ENCODE measurements around the gene RHPN2. TPM values are rescaled to one million over a fixed set of nuclear protein-coding genes. Genes with fewer than 3 reads are reported as not detected.

The RHPN2 gene
- total RNA-seq, 1 experiment from 2014 or later = 29.2 TPM

DNA sequence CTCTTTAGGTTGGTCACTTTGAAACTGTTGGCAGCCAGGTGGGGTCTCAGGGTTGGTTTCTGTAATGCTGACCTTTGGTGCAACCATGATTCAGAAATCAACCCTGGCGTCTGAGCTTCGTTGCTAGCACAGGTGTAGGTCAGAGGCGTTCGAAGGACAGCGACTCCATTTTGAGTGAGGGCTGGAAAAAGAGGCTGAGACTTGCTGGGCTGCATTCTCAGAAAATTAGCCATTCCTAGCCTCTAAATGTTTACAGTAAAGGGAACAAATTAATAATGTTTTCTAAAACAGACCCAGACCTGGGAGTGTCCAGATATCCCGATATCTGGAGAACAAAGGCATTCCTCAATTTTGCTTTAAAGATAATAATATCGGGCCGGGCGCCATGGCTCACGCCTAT, 29.2 kb downstream of the RHPN2 start:
- no peak overlapping the region for H2BK15ac ChIP-seq (ENCODE audit: low read depth, low read length)
- H3K18ac ChIP-seq (ENCODE audit: insufficient read length, low read depth, low read length) = no peak overlapping the region
- DNase-seq = no peak
- H4K5ac ChIP-seq (ENCODE audit: insufficient read length, low read depth, low read length) = no peak overlapping the region
- Mint-ChIP-seq H3K36me3 (ENCODE audit: insufficient read depth in 1 of 3, low read depth in 3 of 3) (peaks cover 32 to 46% (median 33%) of the 10 kb centered on the region in 3 experiments), H3K27ac (peak overlapping the region in 1 of 3 experiments; percentile 72; a peak in 1 of 7 replicates), H3K27me3 (ENCODE audit: low read depth) (no peaks in the 10 kb centered on the region), H3K4me1 (peaks cover 29 to 30% of the 10 kb centered on the region in 2 experiments), H3K4me3 (no peak overlapping the region), H3K9me3 (peaks cover 11 to 15% of the 10 kb centered on the region in 2 experiments)
- H2AK5ac ChIP-seq (ENCODE audit: insufficient read length, low read length) = no peak overlapping the region
- no peaks in the 10 kb centered on the region for H3K79me2 ChIP-seq (ENCODE audit: insufficient read depth, low read length)
- H3K27ac ChIP-seq (ENCODE audit: insufficient read length, low read depth, low read length) = no peak overlapping the region
- no peak overlapping the region for H2BK20ac ChIP-seq (ENCODE audit: low read depth, low read length, poor library complexity, severe bottlenecking)
- no peak overlapping the region for H4K8ac ChIP-seq (replicated peaks; ENCODE audit: insufficient read length, low read depth, low read length)
- H3K9me3 ChIP-seq (ENCODE audit: control insufficient read depth, low read depth, low read length) = peaks cover 6% of the 10 kb centered on the region
- no peak overlapping the region for H3K23ac ChIP-seq (ENCODE audit: insufficient read length, low read depth, low read length)
- H3K23me2 ChIP-seq (ENCODE audit: insufficient read length, low read depth, low read length, poor library complexity, severe bottlenecking) = no peaks in the 10 kb centered on the region
- no peak overlapping the region for H3K9ac ChIP-seq (ENCODE audit: extremely low read depth, insufficient read length, low read length)
- peaks cover 2% of the 10 kb centered on the region for H3K79me1 ChIP-seq (ENCODE audit: insufficient read depth, low read depth, low read length, poor library complexity, severe bottlenecking)
- no peak overlapping the region for H2BK12ac ChIP-seq (ENCODE audit: insufficient read length, low read depth, low read length)
- no peak overlapping the region for H3K14ac ChIP-seq (ENCODE audit: insufficient read depth, low read length)
- no peak overlapping the region for H2BK5ac ChIP-seq (ENCODE audit: insufficient read length, low read length)
- no peak overlapping the region for H2AFZ ChIP-seq (ENCODE audit: low read length)
- H3K4ac ChIP-seq (ENCODE audit: low read depth, low read length) = no peak overlapping the region
- WGBS (ENCODE audit: extremely low coverage, insufficient read length, low lambda C conversion rate) = no CpG with 5 or more reads among the region's 10 CpGs
- H3K4me2 ChIP-seq (ENCODE audit: insufficient read depth, insufficient read length, low read length) = no peak overlapping the region
- no peak overlapping the region for H3K56ac ChIP-seq (ENCODE audit: insufficient read length, low read depth, low read length)
- no peak overlapping the region for H2BK120ac ChIP-seq (ENCODE audit: low read depth, low read length, poor library complexity, severe bottlenecking)
- H3K4me1 ChIP-seq (ENCODE audit: insufficient read depth, low read length) = peaks cover 2% of the 10 kb centered on the region; the same call in 1 of the 2 replicates
- TF ChIP-seq, protein P1, sequence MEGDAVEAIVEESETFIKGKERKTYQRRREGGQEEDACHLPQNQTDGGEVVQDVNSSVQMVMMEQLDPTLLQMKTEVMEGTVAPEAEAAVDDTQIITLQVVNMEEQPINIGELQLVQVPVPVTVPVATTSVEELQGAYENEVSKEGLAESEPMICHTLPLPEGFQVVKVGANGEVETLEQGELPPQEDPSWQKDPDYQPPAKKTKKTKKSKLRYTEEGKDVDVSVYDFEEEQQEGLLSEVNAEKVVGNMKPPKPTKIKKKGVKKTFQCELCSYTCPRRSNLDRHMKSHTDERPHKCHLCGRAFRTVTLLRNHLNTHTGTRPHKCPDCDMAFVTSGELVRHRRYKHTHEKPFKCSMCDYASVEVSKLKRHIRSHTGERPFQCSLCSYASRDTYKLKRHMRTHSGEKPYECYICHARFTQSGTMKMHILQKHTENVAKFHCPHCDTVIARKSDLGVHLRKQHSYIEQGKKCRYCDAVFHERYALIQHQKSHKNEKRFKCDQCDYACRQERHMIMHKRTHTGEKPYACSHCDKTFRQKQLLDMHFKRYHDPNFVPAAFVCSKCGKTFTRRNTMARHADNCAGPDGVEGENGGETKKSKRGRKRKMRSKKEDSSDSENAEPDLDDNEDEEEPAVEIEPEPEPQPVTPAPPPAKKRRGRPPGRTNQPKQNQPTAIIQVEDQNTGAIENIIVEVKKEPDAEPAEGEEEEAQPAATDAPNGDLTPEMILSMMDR (conservative IDR thresholded peaks at IDR 0.05) = no peak
- H3T11ph ChIP-seq (ENCODE audit: low read length) = no peak overlapping the region
- no peaks in the 10 kb centered on the region for H3K27me3 ChIP-seq (ENCODE audit: insufficient read depth, low read length)
- H4K20me1 ChIP-seq (ENCODE audit: control insufficient read depth, insufficient read depth, insufficient read length) = no peaks in the 10 kb centered on the region
- no peak overlapping the region for H4K91ac ChIP-seq (ENCODE audit: insufficient read length, low read depth, low read length)

Measured in H9 (cell line).